Measurements from ENCODE around the gene LGI4. TPM values are rescaled to one million over a fixed set of nuclear protein-coding genes. Genes with fewer than 3 reads are reported as not detected.

Gene LGI4
- total RNA-seq, 4 donors from 2014 or later: 5.1 to 44.4 (median 19.7) TPM

GRCh38 chr19:35165200-35166058 is 30.6 kb upstream of the LGI4 start:
- intact Hi-C loops (cut with DNase I; ENCODE audit: low total_unique reads): no loop called here
- H3K4me3 ChIP-seq: no peak overlapping the region
- H3K9me3 ChIP-seq: no peaks in the 10 kb centered on the region
- no peak overlapping the region for H3K27ac ChIP-seq
- no peaks in the 10 kb centered on the region for H3K36me3 ChIP-seq
- DNase-seq: no peak
- H3K27me3 ChIP-seq: no peaks in the 10 kb centered on the region
- H3K4me1 ChIP-seq: no peaks in the 10 kb centered on the region
- TF ChIP-seq CTCF (IDR thresholded peaks at IDR 0.05) (no peak), POLR2A (IDR thresholded peaks at IDR 0.05) (no peak)

- intact Hi-C loops (cut with DNase I; ENCODE audit: low total_unique reads): no loop called here
- no peak overlapping the region for H3K27ac ChIP-seq
- H3K36me3 ChIP-seq: no peaks in the 10 kb centered on the region
- no peak overlapping the region for H3K4me3 ChIP-seq
- DNase-seq: no peak
- TF ChIP-seq POLR2A (IDR thresholded peaks at IDR 0.05) (no peak), CTCF (IDR thresholded peaks at IDR 0.05) (no peak)
- H3K27me3 ChIP-seq: no peaks in the 10 kb centered on the region
- H3K9me3 ChIP-seq: no peaks in the 10 kb centered on the region
- no peaks in the 10 kb centered on the region for H3K4me1 ChIP-seq
These were observed 29.6 kb upstream of the LGI4 start for GRCh38 chr19:35164418-35164817.

DNA sequence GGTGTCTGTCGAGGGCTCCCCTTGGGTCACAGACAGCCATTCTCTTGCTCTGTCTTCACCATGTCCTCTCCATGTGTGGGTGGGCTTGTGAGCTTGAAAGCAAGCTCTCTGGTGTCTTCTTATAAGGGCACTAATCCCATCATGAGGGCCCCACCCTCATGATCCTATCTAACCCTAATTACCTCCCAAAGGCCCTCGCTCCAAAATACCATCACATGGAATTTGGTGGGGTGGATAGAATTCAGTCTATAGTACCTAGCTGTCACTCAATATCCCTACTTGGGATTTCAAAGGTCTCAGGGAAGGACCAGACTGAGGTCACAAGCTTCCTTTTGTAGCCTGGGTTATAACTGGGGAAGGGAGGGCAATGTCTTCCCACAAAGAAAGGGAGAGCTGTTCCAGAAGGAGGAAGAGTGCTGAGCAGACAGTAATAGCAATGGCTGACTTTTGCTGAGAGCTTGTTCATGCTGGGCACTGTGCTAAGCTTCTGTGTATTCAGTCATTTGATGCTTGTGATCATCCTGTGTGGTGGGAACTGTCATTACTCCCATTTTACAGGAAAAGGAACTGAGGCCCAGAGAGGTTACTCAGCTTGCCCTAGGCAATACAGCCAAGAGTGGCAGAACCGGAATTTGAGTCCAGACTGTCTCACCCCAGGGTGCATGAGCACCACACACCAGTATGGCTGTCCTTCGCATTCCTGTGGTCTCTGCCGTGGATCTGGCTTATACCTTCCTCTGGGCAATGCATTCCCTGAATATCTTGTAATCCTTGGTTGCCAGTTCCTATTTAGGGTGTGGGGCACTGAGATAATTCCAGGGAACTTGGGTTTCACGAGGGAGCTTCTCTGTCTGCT is 27.8 kb upstream of the LGI4 start:
- DNase-seq: no peak
- Histone ChIP-seq H3K27ac (no peak overlapping the region), H3K27me3 (no peaks in the 10 kb centered on the region), H3K4me3 (no peak overlapping the region), H3K4me1 (no peaks in the 10 kb centered on the region), H3K36me3 (no peaks in the 10 kb centered on the region), H3K9me3 (no peaks in the 10 kb centered on the region)
- no peak for TF ChIP-seq POLR2A (IDR thresholded peaks at IDR 0.05)
- TF ChIP-seq CTCF (IDR thresholded peaks at IDR 0.05): no peak
- intact Hi-C loops (cut with DNase I; ENCODE audit: low total_unique reads): no loop called here

- no peaks in the 10 kb centered on the region for H3K27me3 ChIP-seq
- H3K4me1 ChIP-seq: no peaks in the 10 kb centered on the region
- H3K36me3 ChIP-seq: no peaks in the 10 kb centered on the region
- H3K9me3 ChIP-seq: no peaks in the 10 kb centered on the region
- TF ChIP-seq CTCF (IDR thresholded peaks at IDR 0.05): no peak
- TF ChIP-seq POLR2A (IDR thresholded peaks at IDR 0.05): no peak
- DNase-seq: no peak
- H3K27ac ChIP-seq: no peak overlapping the region
- intact Hi-C loops (cut with DNase I; ENCODE audit: low total_unique reads): no loop called here
- H3K4me3 ChIP-seq: no peak overlapping the region
These were observed 26.5 kb upstream of the LGI4 start for GRCh38 chr19:35161434-35161743.
